ENCODE data around the gene EPHA6.

The EPHA6 gene

GRCh38 chr3:96844204-96844514 is 29.8 kb downstream of the EPHA6 start:
- TF ChIP-seq CTCF (conservative IDR thresholded peaks at IDR 0.05; ENCODE audit: low read depth, low read length) = no peak
- H3K4me3 ChIP-seq (ENCODE audit: low read depth, low read length) = no peak overlapping the region
- no peak for DNase-seq (ENCODE audit: low read depth)

GRCh38 chr3:96852849-96853248 is 38.5 kb downstream of the EPHA6 start:
- no peak overlapping the region for H3K4me3 ChIP-seq (ENCODE audit: low read depth, low read length)
- no peak for DNase-seq (ENCODE audit: low read depth)
- no peak for TF ChIP-seq CTCF (conservative IDR thresholded peaks at IDR 0.05; ENCODE audit: low read depth, low read length)

GRCh38 chr3:96860882-96861281 is 46.5 kb downstream of the EPHA6 start:
- DNase-seq (ENCODE audit: low read depth) = no peak
- H3K4me3 ChIP-seq (ENCODE audit: low read depth, low read length) = no peak overlapping the region
- no peak for TF ChIP-seq CTCF (conservative IDR thresholded peaks at IDR 0.05; ENCODE audit: low read depth, low read length)

GRCh38 chr3:96863129-96863740 is 48.8 kb downstream of the EPHA6 start:
- H3K4me3 ChIP-seq (ENCODE audit: low read depth, low read length) = no peak overlapping the region
- peak; percentile 65 for TF ChIP-seq CTCF (conservative IDR thresholded peaks at IDR 0.05; ENCODE audit: low read depth, low read length)
- DNase-seq (ENCODE audit: low read depth) = peak; percentile 45

- DNase-seq (ENCODE audit: low read depth) = no peak
These were observed 51.2 kb downstream of the EPHA6 start for GRCh38 chr3:96865605-96866004.

GRCh38 chr3:96869316-96869715 is 54.9 kb downstream of the EPHA6 start:
- DNase-seq (ENCODE audit: low read depth) = no peak
- TF ChIP-seq CTCF (conservative IDR thresholded peaks at IDR 0.05; ENCODE audit: low read depth, low read length) = no peak
- H3K4me3 ChIP-seq (ENCODE audit: low read depth, low read length) = no peak overlapping the region

More at GRCh38 chr3:96865605-96866004, 51.2 kb downstream of the EPHA6 start:
- TF ChIP-seq CTCF (conservative IDR thresholded peaks at IDR 0.05; ENCODE audit: low read depth, low read length) = no peak
- no peak overlapping the region for H3K4me3 ChIP-seq (ENCODE audit: low read depth, low read length)

- DNase-seq (ENCODE audit: low read depth) = no peak
- no peak for TF ChIP-seq CTCF (conservative IDR thresholded peaks at IDR 0.05; ENCODE audit: low read depth, low read length)
- H3K4me3 ChIP-seq (ENCODE audit: low read depth, low read length) = no peak overlapping the region
These were observed 63.1 kb downstream of the EPHA6 start for GRCh38 chr3:96877510-96877909.
